Fibroblast of upper back skin (primary cell): ENCODE data around the gene TOMM40L.

ENCODE experiments used
- DNase-seq: peaks from one replicate; pipeline ENCODE4 v3.0.0-alpha.2; 2013

TOMM40L gene

GRCh38 chr1:161197560-161198193 is 28.2 kb upstream of the TOMM40L start:
- no peak for DNase-seq

GRCh38 chr1:161198194-161198896 is 27.5 kb upstream of the TOMM40L start:
- DNase-seq, result peak; percentile 37

- peak; percentile 95 for DNase-seq
Observed at GRCh38 chr1:161198897-161199431, 26.9 kb upstream of the TOMM40L start, which contains the start of gene ADAMTS4. ADAMTS4 (minus strand) TSS chr1:161199054; CDS start chr1:161198627, 427 bp downstream.

GRCh38 chr1:161199506-161200139 is 26.2 kb upstream of the TOMM40L start:
- DNase-seq, result peak; percentile 24

- DNase-seq, result no peak
Observed at GRCh38 chr1:161200421-161200991, 25.4 kb upstream of the TOMM40L start.

- DNase-seq, result peak; percentile 62
Observed at GRCh38 chr1:161200992-161201835, 24.6 kb upstream of the TOMM40L start.

GRCh38 chr1:161201836-161202712 is 23.8 kb upstream of the TOMM40L start, which contains the start of gene NDUFS2:
NDUFS2 (plus strand) TSS chr1:161202367; CDS start chr1:161202386, 19 bp downstream.
- peak; percentile 99 for DNase-seq

GRCh38 chr1:161206411-161207140 is 19.3 kb upstream of the TOMM40L start:
- DNase-seq, result no peak

GRCh38 chr1:161207173-161207572 is 18.7 kb upstream of the TOMM40L start:
- no peak for DNase-seq

- peak; percentile 68 for DNase-seq
Observed at GRCh38 chr1:161209790-161210409, 16.0 kb upstream of the TOMM40L start.

- DNase-seq, result no peak
Observed at GRCh38 chr1:161214369-161214768, 11.5 kb upstream of the TOMM40L start.

GRCh38 chr1:161215076-161215475 is 10.8 kb upstream of the TOMM40L start, which contains the start of gene FCER1G:
FCER1G (plus strand) TSS chr1:161215295; CDS start chr1:161215322, 27 bp downstream.
- DNase-seq, result no peak

GRCh38 chr1:161216945-161217712 is 8.7 kb upstream of the TOMM40L start:
- DNase-seq, result peak; percentile 72

GRCh38 chr1:161217831-161218230 is 8.0 kb upstream of the TOMM40L start:
- no peak for DNase-seq

GRCh38 chr1:161218301-161219077 is 7.4 kb upstream of the TOMM40L start:
- no peak for DNase-seq

- no peak for DNase-seq
Observed at GRCh38 chr1:161219078-161219892, 6.6 kb upstream of the TOMM40L start.

- no peak for DNase-seq
Observed at GRCh38 chr1:161220002-161220401, 5.9 kb upstream of the TOMM40L start.
